Activated B cell treated with CpG ODN at 0.5 μM for 24 hours (primary cell): ENCODE results near the gene SLC5A1. TPM values are rescaled to one million over a fixed set of nuclear protein-coding genes. Genes with fewer than 3 reads are reported as not detected.

Experiments
- ATAC-seq: fragments of 200-7000 bp; cut with Tn5 transposase; one replicate; pipeline ENCODE4 v1.10.0; 2021; ENCODE audit warnings: low read depth, mild to moderate bottlenecking, moderate library complexity
- CTCF ChIA-PET: fragments of 350-600 bp; sonication (Branson Sonifier 250); formaldehyde crosslinking; loops from one replicate; lab custom pipeline; 2021; ENCODE audit warnings: antibody characterized with exemption; lab: Charles Lee
- POLR2A ChIA-PET: fragments of 350-600 bp; sonication (Branson Sonifier 250); formaldehyde crosslinking; loops from one replicate; lab custom pipeline; 2021; ENCODE audit warnings: antibody characterized with exemption; lab: Charles Lee
- DNase-seq: peaks from one replicate; pipeline ENCODE4 v3.0.0; 2022
- H3K27ac Mint-ChIP-seq: one replicate; pipeline ENCODE4 v1.8.0; 2020; ENCODE audit warnings: mixed read lengths
- H3K27me3 Mint-ChIP-seq: one replicate; pipeline ENCODE4 v1.8.0; 2021; ENCODE audit warnings: mixed read lengths
- H3K36me3 Mint-ChIP-seq: one replicate; pipeline ENCODE4 v1.8.0; 2021; ENCODE audit warnings: low read depth, mixed read lengths
- H3K4me1 Mint-ChIP-seq: one replicate; pipeline ENCODE4 v1.8.0; 2021; ENCODE audit warnings: mixed read lengths
- H3K4me3 Mint-ChIP-seq: one replicate; pipeline ENCODE4 v1.8.0; 2020; ENCODE audit warnings: mild to moderate bottlenecking, mixed read lengths
- H3K9me3 Mint-ChIP-seq: one replicate; pipeline ENCODE4 v1.8.0; 2020; ENCODE audit warnings: mixed read lengths
- CTCF ChIP-seq: fragments of 200-600 bp; IDR thresholded peaks from one replicate; pipeline ENCODE4 v1.8.0; 2022; ENCODE audit warnings: antibody characterized with exemption, mild to moderate bottlenecking
- intact Hi-C: fragments of 100-400 bp; cut with micrococcal nuclease; formaldehyde crosslinking; loops from one replicate; pipeline ENCODE4 v1.15.1; 2024
- total RNA-seq: library from RNA; stranded (reverse); gene quantifications from 2 replicates; pipeline ENCODE4 v1.2.3, GENCODE V29; 2022

SLC5A1 gene
- total RNA-seq, 1 donor from 2014 or later: not detected

- H3K27me3 Mint-ChIP-seq: peaks cover 36% of the 10 kb centered on the region
- TF ChIP-seq CTCF: no peak
- ChIA-PET CTCF (no interaction called here), POLR2A (no interaction called here)
- no peaks in the 10 kb centered on the region for H3K9me3 Mint-ChIP-seq
- H3K4me1 Mint-ChIP-seq: no peaks in the 10 kb centered on the region
- DNase-seq (no peak), ATAC-seq (no peak)
- intact Hi-C loops: no loop called here
- no peak overlapping the region for H3K27ac Mint-ChIP-seq
- no peaks in the 10 kb centered on the region for H3K36me3 Mint-ChIP-seq
- no peak overlapping the region for H3K4me3 Mint-ChIP-seq
Observed at GRCh38 chr22:32044913-32045312, 1.9 kb downstream of the SLC5A1 start.

DNA sequence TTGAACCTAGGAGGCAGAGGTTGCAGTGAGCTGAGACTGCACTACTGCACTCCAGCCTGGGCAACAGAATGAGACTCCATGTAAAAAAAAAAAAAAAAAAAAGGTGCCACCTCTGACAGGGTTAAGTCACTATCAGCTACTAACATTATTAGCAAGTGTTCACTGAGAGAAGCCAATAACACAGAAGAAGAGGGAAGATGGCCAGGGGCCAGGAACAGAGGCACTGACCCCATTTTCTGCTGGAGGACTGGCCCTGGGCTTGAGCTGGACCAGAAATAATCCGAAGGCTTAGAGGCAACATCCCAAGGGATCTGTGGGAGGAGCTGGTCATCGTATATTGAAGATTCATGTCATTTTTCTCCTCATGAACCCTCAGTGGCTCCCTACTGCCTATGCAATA is 5.0 kb downstream of the SLC5A1 start:
- no peak overlapping the region for H3K27ac Mint-ChIP-seq
- peaks cover 34% of the 10 kb centered on the region for H3K27me3 Mint-ChIP-seq
- ChIA-PET CTCF (no interaction called here), POLR2A (interaction anchor here (0.6 kb wide), 1 partner anchor 16 kb away, joined by 4 read pairs; no protein-coding TSS in a partner anchor)
- H3K4me3 Mint-ChIP-seq: no peak overlapping the region
- no peaks in the 10 kb centered on the region for H3K4me1 Mint-ChIP-seq
- TF ChIP-seq CTCF: no peak
- intact Hi-C loops: no loop called here
- DNase-seq: no peak
- no peaks in the 10 kb centered on the region for H3K36me3 Mint-ChIP-seq
- no peak for ATAC-seq
- H3K9me3 Mint-ChIP-seq: no peaks in the 10 kb centered on the region

DNA sequence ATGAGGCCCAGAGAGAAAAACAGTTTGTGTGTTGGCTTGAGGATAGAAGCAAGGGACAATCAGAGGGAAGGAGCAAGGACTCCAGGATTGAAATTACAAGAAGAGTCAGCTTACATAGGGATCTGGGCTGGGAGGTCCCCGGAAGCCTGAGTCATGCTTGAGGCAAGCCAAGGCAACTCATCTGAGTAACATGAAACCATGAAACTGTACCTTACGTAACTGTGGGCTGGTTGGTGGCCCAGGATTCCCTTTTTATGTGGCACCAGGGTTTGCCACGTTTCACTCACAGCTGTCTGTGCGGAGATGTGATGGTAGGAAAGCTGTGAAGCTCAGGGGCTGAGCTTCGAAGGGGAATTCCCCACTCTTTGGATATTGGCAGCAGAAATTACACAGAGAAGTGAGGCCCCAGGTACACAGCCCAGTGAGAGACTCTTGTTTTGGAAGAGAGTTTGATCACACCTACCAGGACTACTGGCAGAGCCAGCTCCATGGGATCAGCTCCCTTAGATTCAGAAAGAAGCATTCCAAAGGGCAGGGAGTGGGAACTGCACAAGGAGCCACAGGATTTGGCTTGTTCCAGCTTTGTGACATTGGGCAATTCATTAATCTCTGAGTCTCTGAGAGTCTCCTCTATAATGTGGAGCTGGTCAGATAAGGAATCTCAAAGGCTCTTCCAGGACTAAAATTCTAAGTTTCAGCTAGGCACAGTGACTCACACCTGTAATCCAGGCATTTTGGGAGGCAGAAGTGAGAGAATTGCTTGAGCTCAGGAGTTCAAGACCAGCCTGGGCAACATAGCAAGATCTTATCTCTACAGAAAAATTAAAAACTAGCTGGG is 7.8 kb downstream of the SLC5A1 start:
- H3K9me3 Mint-ChIP-seq: no peaks in the 10 kb centered on the region
- H3K27ac Mint-ChIP-seq: no peak overlapping the region
- no peak overlapping the region for H3K4me3 Mint-ChIP-seq
- DNase-seq (no peak), ATAC-seq (no peak)
- CTCF ChIA-PET: no interaction called here
- H3K36me3 Mint-ChIP-seq: no peaks in the 10 kb centered on the region
- POLR2A ChIA-PET: no interaction called here
- no peaks in the 10 kb centered on the region for H3K4me1 Mint-ChIP-seq
- intact Hi-C loops: no loop called here
- TF ChIP-seq CTCF: no peak
- H3K27me3 Mint-ChIP-seq: peaks cover 28% of the 10 kb centered on the region

GRCh38 chr22:32052244-32052643 is 9.2 kb downstream of the SLC5A1 start:
- Mint-ChIP-seq H3K36me3 (no peaks in the 10 kb centered on the region), H3K9me3 (no peaks in the 10 kb centered on the region), H3K4me1 (no peaks in the 10 kb centered on the region), H3K27me3 (peaks cover 17% of the 10 kb centered on the region), H3K27ac (no peak overlapping the region), H3K4me3 (no peak overlapping the region)
- no peak for TF ChIP-seq CTCF
- intact Hi-C loops: no loop called here
- ATAC-seq: no peak
- ChIA-PET POLR2A (no interaction called here), CTCF (interaction anchor here (0.6 kb wide), 1 partner anchor 69 kb away, joined by 4 read pairs; no protein-coding TSS in a partner anchor)
- no peak for DNase-seq

DNA sequence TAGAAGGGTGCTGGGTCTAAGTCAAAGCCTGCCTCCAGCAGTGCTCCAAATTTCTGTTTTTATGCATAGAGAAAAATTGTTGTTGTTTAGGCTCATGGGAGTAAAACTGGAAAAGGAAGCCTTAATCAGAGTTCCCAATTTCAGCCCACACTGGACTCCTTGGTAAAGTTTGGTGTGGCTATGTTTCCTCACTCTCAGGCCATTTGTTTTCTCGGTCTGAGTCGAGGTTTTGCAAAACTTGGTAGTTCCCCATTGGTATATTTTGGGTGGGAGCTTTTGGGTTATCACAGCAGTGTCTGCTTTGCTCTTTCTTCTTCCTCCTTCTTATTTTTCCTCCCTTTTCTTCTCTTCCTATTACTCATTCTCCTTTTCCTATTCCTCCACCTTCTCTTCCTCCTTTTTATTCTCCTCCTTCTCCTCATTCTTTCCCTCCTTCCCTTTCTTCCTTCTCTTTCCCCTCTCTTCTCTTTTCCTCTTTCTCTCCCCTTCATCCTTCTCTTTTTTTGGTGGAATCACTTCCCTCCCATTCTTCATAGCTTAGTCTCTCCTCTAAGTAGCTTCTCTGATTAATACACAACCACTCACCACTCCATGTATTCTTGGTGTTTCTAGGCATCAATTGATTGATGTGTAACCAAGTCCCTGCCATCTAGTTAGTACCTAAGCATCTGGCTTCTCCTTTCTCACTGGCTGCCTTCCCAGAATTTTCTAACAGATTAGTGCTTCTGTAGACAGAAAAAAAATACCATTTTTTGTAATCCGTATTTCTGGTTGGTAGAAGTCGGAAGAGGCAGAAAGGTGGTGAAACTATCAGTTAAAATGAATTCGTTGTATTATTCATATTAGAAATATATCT is 10.1 kb downstream of the SLC5A1 start:
- H3K4me1 Mint-ChIP-seq: no peaks in the 10 kb centered on the region
- POLR2A ChIA-PET: no interaction called here
- TF ChIP-seq CTCF: no peak
- no peak for DNase-seq
- intact Hi-C loops: no loop called here
- no peak overlapping the region for H3K27ac Mint-ChIP-seq
- H3K4me3 Mint-ChIP-seq: no peak overlapping the region
- H3K9me3 Mint-ChIP-seq: no peaks in the 10 kb centered on the region
- H3K36me3 Mint-ChIP-seq: no peaks in the 10 kb centered on the region
- no peak for ATAC-seq
- CTCF ChIA-PET: no interaction called here
- H3K27me3 Mint-ChIP-seq: peaks cover 17% of the 10 kb centered on the region
